HPDE6-E6E7 (cell line): ENCODE results near the gene HYCC1.
A peak's percentile ranks its signal among the peaks of the same experiment; 100 is the strongest.
"Not testable (repeated sequence)": the region's sequence is repeated elsewhere in the genome, so short reads cannot be mapped to it uniquely, and the experiment has no call there.

Experiments used
- DNase-seq: peaks from one replicate; pipeline ENCODE4 v3.0.0; 2011; ENCODE audit warnings: missing footprints; ENCODE audit errors: extremely low spot score

The HYCC1 gene

GRCh38 chr7:23013715-23014649, at the start of gene HYCC1:
HYCC1 (minus strand) TSS chr7:23014130; CDS start chr7:22991111, 23,019 bp downstream.
- peak; percentile 94 for DNase-seq

DNA sequence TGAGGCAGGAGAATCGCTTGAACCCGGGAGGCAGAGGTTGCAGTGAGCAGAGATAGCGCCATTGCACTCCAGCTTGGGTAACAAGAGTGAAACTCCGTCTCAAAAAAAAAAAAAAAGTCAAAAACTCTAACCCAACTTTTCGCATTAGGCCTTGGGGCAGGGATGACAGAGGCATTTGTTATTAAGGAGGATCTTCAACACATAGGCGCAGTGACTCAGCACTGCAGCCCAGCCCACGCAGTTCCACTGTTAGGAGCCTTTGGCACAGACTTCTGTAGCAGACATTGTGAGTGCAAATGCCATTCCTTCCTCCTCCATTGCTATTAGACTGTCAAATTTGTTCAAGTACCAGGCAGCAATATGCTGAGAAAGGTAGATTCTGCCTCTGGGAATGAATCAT, 48.5 kb upstream of the HYCC1 start:
- peak; percentile 48 for DNase-seq

DNA sequence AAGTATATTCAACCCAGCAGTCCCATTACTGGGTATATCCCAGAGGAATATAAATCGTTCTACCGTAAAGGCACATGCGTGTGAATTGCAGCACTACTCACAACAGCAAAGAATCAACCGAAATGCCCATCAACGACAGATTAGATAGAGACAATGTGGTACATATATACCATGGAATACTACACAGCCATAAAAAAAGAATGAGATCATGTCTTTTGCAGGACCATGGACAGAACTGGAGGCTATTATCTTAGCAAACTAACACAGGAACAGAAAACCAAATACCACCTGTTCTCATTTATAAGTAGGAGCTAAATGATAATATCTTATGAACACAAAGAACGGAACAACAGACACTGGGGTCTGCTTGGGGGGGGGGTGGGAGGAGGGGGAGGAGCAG, 47.4 kb upstream of the HYCC1 start:
- no peak for DNase-seq

DNA sequence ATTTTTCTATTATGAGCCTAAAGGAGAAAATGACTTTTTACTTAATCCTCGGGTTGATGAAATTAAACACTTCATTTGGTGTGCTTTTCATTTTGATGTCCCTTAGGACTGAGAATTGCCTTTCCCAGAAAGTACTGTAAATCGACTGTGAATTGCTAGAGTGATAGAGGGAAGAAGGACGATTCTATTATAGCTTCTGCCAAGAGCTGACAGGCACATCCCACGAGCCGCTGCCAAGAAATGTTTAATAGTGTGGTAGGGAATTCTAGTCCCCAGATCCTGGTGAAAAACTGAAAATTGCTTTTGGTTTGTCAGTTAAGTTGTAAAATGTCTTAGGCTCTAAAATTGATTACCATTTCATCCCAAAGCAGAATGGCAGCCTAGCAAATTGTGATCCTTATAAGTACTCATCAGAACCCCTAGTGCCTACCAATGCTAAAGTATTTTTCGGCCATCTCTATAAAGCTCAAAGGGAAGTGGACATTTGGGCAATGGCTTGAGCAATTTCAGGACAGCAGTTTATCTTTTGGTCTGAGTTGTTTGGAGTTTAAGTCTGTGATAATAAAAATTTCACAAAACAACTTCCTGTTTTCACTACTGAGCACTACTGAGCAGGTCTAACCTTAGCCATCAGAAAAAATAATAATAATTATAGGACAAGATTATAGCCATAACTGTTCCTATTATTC, 44.6 kb upstream of the HYCC1 start:
- DNase-seq: no peak

DNA sequence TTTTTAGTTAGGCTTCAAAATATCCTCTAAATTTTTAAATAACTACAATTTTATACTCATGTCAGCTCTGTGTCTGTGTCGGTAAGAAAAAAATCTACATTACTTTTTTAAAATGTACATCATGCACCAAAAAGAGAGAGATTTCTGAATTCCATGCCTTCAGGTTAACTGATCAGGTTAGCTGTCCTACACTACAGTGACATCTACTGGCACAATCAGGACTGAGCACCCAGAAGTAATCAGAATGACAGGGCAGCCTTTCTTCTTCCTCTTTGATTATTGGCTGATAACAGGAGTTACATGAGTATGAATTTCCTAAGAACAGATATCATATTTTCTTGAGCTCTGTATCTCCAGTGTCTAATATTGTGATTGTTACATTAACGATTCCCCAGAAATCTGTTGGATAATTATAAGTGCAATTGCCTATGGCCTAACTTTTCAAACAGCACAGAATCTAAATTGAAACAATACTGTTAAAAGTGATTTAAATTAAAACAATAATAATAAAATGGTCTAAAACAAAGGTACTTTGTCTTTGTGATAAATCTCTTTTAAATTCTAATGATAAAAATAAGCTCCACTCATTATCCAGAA, 41.8 kb upstream of the HYCC1 start:
- peak; percentile 41 for DNase-seq

GRCh38 chr7:23051124-23051485, 37.2 kb upstream of the HYCC1 start:
- DNase-seq: not testable (repeated sequence)

DNA sequence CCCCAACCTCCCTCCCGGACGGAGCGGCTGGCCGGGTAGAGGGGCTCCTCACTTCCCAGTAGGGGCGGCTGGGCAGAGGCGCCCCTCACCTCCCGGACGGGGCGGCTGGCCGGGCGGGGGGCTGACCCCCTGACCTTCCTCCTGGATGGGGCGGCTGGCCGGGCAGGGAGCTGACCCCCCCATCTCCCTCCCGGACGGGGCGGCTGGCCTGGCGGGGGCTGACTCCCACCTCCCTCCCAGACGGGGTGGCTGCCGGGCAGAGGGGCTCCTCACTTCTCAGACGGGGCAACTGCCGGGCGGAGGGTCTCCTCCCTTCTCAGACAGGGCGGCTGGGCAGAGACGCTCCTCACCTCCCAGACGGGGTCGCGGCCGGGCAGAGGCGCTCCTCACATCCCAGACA, 32.4 kb upstream of the HYCC1 start:
- not testable (repeated sequence) for DNase-seq

DNA sequence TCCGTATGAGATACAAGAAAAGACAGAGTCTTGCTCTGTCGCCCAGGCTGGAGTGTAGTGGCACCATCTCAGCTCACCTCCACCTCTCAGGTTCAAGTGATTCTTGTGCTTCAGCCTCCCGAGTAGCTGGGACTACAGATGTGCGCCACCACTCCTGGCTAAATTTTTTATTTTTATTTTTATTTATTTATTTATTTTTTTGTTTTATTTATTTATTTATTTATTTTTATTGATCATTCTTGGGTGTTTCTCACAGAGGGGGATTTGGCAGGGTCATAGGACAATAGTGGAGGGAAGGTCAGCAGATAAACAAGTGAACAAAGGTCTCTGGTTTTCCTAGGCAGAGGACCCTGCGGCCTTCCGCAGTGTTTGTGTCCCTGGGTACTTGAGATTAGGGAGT, 31.2 kb upstream of the HYCC1 start:
- not testable (repeated sequence) for DNase-seq

DNA sequence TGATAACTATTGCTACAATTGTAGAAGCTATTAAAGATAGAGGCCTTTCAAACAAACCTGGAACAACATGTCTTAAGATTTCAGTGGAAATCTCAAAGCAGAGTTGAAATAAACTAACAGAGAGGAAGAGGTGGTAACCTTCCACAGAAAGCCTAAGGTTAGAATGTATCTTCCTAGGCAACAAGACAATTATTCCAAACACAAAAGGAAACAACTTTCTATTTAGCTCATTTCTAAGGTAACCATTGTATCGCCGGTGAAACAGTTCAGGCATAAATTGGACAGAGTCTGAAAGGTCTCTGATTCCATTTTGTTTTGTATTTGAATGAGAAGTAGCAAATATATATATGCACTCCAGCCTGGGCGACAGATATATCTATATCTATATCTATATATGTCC, 30.7 kb upstream of the HYCC1 start:
- no peak for DNase-seq

GRCh38 chr7:23043441-23043840, 29.5 kb upstream of the HYCC1 start:
- no peak for DNase-seq

DNA sequence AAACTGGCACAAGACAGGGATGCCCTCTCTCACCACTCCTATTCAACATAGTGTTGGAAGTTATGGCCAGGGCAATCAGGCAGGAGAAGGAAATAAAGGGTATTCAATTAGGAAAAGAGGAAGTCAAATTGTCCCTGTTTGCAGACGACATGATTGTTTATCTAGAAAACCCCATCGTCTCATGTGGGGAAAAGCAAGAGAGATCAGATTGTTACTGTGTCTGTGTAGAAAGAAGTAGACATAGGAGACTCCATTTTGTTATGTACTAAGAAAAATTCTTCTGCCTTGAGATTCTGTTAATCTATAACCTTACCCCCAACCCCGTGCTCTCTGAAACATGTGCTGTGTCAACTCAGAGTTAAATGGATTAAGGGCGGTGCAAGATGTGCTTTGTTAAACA, 25.7 kb upstream of the HYCC1 start:
- DNase-seq: not testable (repeated sequence)

- DNase-seq: not testable (repeated sequence)
These were observed 21.8 kb upstream of the HYCC1 start for GRCh38 chr7:23035542-23036371.

DNA sequence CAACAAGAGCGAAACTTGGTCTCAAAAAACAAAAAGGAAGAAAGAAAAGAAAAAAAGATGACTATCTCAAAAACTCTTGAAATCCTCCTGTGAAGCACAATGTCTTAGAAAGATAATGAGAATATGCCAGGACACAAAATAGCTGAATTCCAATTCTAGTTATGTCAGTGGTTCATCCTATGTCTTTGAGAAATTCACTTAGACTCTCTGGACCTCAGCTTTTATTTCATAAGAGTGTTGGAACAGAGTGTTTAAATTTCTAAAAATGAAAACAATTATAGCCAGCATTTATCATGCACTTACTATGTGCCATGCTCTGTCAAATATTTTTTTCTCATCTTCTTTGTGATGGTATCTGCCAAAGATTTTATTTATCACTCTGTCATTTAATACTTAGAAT, 13.3 kb upstream of the HYCC1 start:
- no peak for DNase-seq

DNA sequence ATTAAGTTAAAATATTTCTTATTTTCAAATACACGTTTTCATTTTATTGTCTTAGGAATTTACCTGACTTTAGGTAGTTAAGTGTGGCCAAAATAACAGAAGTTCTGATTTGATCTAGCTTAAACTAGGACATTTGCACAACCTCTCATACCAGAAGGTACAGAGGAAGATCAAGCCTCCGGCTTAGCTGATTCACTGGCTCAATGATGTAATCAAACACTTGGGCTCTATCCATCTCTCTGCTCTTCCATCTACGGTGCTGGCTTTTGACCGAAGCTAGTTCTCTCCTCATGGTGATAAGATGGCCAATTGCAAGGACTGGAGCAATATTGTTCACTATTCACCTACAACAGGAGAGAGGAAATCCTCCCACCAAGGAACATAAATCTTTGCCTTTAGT, 12.2 kb upstream of the HYCC1 start:
- DNase-seq: no peak

DNA sequence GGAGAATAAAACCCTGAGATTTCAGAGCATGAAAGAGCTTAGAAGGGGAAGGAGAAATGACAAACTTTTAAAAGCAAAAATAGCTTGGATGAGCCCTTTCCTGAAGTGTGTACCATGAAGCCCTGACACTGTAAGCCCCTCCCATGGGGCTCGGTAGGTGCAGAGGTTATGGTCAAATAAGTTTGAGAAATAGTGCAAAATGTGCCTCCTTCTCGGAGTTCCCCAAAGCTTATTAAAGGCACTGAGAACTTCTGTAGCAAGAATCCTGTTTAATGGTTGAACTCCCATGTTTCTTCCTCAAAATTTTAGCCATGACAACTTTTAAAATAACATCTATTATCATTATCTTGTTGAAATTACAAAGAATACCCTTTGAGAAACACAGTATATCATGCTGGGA, 10.5 kb upstream of the HYCC1 start:
- DNase-seq: no peak

DNA sequence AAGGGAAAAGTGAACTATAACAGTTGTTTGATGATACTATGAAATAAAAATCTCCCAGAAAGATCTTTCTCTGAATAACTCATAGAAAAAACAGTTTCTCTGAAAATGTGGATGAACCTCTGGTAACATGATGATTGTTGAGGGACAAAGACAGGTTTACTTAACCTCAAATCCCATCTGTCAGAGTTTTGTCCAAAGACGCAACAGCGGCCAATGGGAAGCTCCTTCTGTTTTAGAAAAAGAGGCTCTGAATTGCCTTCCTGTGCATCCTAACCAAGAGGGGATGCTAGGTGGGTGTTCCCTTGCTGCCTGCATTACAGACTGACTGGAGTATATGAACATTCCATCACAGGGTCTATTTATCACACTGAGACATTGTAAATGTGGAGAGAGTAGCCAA, 8.9 kb upstream of the HYCC1 start:
- no peak for DNase-seq

- no peak for DNase-seq
These were observed 8.4 kb upstream of the HYCC1 start for GRCh38 chr7:23022258-23022769.

DNA sequence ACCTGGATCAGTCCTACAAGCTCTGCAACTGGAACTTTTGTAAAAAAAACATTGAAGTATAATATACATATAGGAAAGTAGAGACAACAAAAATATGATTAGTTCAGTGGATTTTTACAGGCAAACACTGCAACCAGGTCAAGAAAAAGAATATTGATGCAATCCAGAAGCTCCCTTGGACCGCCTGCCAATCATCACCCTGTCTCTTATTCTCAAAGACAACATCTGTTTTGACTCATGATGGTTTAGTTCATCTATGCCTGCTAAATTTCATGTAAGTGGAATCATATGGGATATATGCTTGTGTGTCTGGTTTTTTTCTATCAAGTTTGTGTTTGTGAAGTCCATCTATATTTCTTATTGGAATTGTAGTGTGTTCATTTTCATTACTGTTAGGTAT, 7.7 kb upstream of the HYCC1 start:
- no peak for DNase-seq

GRCh38 chr7:23020742-23021401, 6.9 kb upstream of the HYCC1 start:
- peak; percentile 75 for DNase-seq

- no peak for DNase-seq
These were observed 4.8 kb upstream of the HYCC1 start for GRCh38 chr7:23018750-23019149.

- DNase-seq: no peak
These were observed 3.4 kb upstream of the HYCC1 start for GRCh38 chr7:23017309-23017708.
